Activated CD4-positive, alpha-beta memory T cell treated with anti-CD3 and anti-CD28 coated beads for 36 hours (primary cell): ENCODE data around the gene PRDM16. TPM values are rescaled to one million over a fixed set of nuclear protein-coding genes. Genes with fewer than 3 reads are reported as not detected.
"Not testable (repeated sequence)": the region's sequence is repeated elsewhere in the genome, so short reads cannot be mapped to it uniquely, and the experiment has no call there.

Experiments
- CTCF ChIA-PET: fragments of 350-600 bp; sonication (Branson Sonifier 250); formaldehyde crosslinking; loops from one replicate; lab custom pipeline; 2021; ENCODE audit warnings: antibody characterized with exemption, inconsistent platforms; lab: Charles Lee
- POLR2A ChIA-PET: fragments of 350-600 bp; sonication (Branson Sonifier 250); formaldehyde crosslinking; loops from one replicate; lab custom pipeline; 2021; ENCODE audit warnings: antibody characterized with exemption; lab: Charles Lee
- DNase-seq: peaks from one replicate; pipeline ENCODE4 v3.0.0-alpha.2; 2020
- H3K27ac Mint-ChIP-seq: one replicate; pipeline ENCODE4 v1.8.0; 2021; ENCODE audit warnings: mixed read lengths
- H3K27me3 Mint-ChIP-seq: one replicate; pipeline ENCODE4 v1.8.0; 2021; ENCODE audit warnings: mixed read lengths
- H3K36me3 Mint-ChIP-seq: one replicate; pipeline ENCODE4 v1.8.0; 2021; ENCODE audit warnings: mixed read lengths
- H3K4me1 Mint-ChIP-seq: one replicate; pipeline ENCODE4 v1.8.0; 2021; ENCODE audit warnings: low read depth, mixed read lengths
- H3K4me3 Mint-ChIP-seq: one replicate; pipeline ENCODE4 v1.8.0; 2021; ENCODE audit warnings: mild to moderate bottlenecking, mixed read lengths
- H3K9me3 Mint-ChIP-seq: one replicate; pipeline ENCODE4 v1.8.0; 2021; ENCODE audit warnings: mixed read lengths
- intact Hi-C: fragments of 100-400 bp; cut with micrococcal nuclease; formaldehyde crosslinking; loops from one replicate; pipeline ENCODE4 v1.15.1; 2023
- total RNA-seq, 2 experiments: library from RNA; stranded (reverse); gene quantifications; one replicate each; pipeline ENCODE4 v1.2.3, GENCODE V29; 2021

The PRDM16 gene
- total RNA-seq, 2 experiments from 2014 or later = not detected

DNA sequence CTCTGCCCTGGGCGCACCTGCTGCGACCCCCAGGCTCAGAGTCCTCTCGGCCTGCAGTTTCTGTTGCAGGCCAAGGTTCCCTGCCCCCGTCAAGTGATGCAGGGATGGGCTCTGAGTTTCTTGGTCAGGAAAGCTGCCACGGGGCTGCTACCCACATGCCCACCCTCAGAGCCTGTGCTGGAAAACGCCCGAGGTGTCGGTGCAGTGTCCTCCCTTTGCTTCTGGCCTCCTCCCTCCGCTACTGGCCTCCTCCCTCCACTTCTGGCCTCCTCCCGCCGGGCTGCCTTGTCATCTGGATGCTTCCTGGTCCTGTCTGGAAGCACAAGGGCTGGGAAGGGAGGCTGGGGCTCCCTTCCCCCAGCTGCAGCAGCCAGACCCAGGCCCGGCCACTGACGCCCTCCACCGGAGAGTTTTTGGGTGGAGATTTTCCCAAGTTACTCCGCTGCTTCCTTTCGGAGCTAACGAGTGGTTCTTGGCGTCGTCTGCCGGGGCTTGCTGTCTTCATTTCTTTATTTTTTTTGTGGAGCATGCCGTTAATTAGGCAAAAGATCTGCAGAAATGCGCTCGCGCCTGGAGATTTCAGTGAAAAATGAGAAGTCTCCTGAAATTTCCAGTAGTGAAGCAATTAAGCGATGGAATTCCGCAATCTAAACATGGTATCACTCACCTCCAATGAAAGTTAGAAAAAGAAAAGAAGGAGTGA, 17.4 kb downstream of the PRDM16 start:
- Mint-ChIP-seq H3K9me3 (no peaks in the 10 kb centered on the region), H3K4me1 (no peaks in the 10 kb centered on the region), H3K36me3 (no peaks in the 10 kb centered on the region), H3K4me3 (no peak overlapping the region), H3K27ac (no peak overlapping the region), H3K27me3 (peaks cover 2% of the 10 kb centered on the region)
- no peak for DNase-seq
- ChIA-PET POLR2A (no interaction called here), CTCF (no interaction called here)
- intact Hi-C loops = no loop called here

DNA sequence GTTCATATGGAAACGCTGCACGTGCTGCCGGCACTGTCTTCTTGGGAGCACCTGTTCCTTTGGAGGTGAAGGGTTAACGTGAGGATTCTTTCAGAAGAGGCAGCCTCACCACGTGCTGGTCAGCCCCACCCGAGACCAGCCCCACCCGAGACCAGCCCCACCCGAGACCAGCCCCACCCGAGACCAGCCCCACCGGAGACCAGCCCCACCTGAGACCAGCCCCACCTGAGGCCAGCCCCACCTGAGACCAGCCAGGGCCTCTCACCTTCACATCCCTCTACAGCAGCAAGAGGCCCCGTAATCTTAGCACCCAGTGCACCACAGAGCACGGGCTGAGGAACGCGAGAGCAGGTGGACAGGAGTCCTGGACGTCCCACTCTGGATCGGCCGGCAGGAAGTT, 18.0 kb downstream of the PRDM16 start:
- no peaks in the 10 kb centered on the region for H3K36me3 Mint-ChIP-seq
- ChIA-PET POLR2A (no interaction called here), CTCF (no interaction called here)
- H3K4me3 Mint-ChIP-seq = no peak overlapping the region
- H3K4me1 Mint-ChIP-seq = no peaks in the 10 kb centered on the region
- intact Hi-C loops = no loop called here
- no peak overlapping the region for H3K27ac Mint-ChIP-seq
- no peaks in the 10 kb centered on the region for H3K9me3 Mint-ChIP-seq
- no peak for DNase-seq
- H3K27me3 Mint-ChIP-seq = peaks cover 2% of the 10 kb centered on the region

GRCh38 chr1:3087946-3088668, 19.1 kb downstream of the PRDM16 start:
- DNase-seq, H3K4me1 Mint-ChIP-seq, POLR2A ChIA-PET, H3K9me3 Mint-ChIP-seq, H3K27me3 Mint-ChIP-seq, H3K36me3 Mint-ChIP-seq, CTCF ChIA-PET, H3K4me3 Mint-ChIP-seq, H3K27ac Mint-ChIP-seq, intact Hi-C loops: not testable (repeated sequence)

DNA sequence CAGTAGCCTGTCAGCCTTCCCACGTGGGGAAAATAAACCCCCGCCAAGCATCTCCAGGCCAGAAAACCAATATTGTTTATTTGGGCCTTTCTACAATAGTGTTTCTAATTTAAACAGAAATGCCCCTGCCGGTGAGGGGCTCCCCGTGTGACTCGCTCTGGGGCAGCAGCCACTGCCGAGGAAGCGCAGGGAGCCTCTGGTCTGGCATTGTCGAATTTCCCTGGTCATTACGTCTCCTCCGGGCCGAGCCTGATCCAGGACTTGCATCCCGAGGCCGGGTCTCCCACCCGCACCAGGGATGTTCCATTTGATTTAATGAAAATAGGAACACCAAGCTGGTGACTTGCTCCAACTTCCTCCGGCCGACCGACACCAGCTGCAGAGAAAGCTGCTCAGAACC, 20.5 kb downstream of the PRDM16 start:
- Mint-ChIP-seq H3K36me3 (no peaks in the 10 kb centered on the region), H3K27ac (no peak overlapping the region), H3K9me3 (no peaks in the 10 kb centered on the region), H3K27me3 (peaks cover 5% of the 10 kb centered on the region), H3K4me3 (no peak overlapping the region), H3K4me1 (no peaks in the 10 kb centered on the region)
- CTCF ChIA-PET = no interaction called here
- DNase-seq = no peak
- POLR2A ChIA-PET = no interaction called here
- intact Hi-C loops = no loop called here

- no peak for DNase-seq
- intact Hi-C loops = no loop called here
- H3K9me3 Mint-ChIP-seq = no peaks in the 10 kb centered on the region
- ChIA-PET CTCF (no interaction called here), POLR2A (no interaction called here)
- no peak overlapping the region for H3K27ac Mint-ChIP-seq
- H3K36me3 Mint-ChIP-seq = no peaks in the 10 kb centered on the region
- no peak overlapping the region for H3K4me3 Mint-ChIP-seq
- H3K4me1 Mint-ChIP-seq = no peaks in the 10 kb centered on the region
- peaks cover 5% of the 10 kb centered on the region for H3K27me3 Mint-ChIP-seq
These were observed 22.3 kb downstream of the PRDM16 start for GRCh38 chr1:3091334-3091733.

DNA sequence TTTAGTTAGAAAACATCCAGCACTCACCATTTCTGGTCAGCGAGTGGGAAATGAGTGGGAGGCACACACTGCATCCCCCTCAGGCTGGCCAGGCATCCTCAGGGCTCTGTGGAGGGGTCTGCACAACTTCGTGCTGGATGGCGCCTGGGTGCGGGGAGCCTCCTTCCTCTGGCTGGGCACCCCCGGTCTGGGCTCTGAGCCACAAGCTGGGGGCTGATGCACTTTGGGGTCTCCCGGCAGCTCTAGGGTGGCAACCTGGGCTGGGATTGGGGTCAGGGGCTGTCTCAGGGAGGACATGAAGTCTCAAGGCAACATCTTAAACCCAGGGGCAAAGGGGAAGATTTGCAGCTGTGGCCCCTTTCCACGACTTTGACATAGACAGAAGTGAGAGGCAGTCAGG, 23.5 kb downstream of the PRDM16 start:
- intact Hi-C loops = no loop called here
- CTCF ChIA-PET = no interaction called here
- no peaks in the 10 kb centered on the region for H3K36me3 Mint-ChIP-seq
- DNase-seq = no peak
- H3K4me1 Mint-ChIP-seq = no peaks in the 10 kb centered on the region
- H3K9me3 Mint-ChIP-seq = no peaks in the 10 kb centered on the region
- H3K27ac Mint-ChIP-seq = no peak overlapping the region
- POLR2A ChIA-PET = no interaction called here
- no peak overlapping the region for H3K4me3 Mint-ChIP-seq
- H3K27me3 Mint-ChIP-seq = peaks cover 8% of the 10 kb centered on the region

GRCh38 chr1:3093898-3094626, 25.1 kb downstream of the PRDM16 start:
- Mint-ChIP-seq H3K36me3 (no peaks in the 10 kb centered on the region), H3K4me3 (no peak overlapping the region), H3K27me3 (peaks cover 8% of the 10 kb centered on the region), H3K9me3 (no peaks in the 10 kb centered on the region), H3K4me1 (no peaks in the 10 kb centered on the region), H3K27ac (no peak overlapping the region)
- CTCF ChIA-PET = no interaction called here
- POLR2A ChIA-PET = no interaction called here
- intact Hi-C loops = no loop called here
- no peak for DNase-seq

DNA sequence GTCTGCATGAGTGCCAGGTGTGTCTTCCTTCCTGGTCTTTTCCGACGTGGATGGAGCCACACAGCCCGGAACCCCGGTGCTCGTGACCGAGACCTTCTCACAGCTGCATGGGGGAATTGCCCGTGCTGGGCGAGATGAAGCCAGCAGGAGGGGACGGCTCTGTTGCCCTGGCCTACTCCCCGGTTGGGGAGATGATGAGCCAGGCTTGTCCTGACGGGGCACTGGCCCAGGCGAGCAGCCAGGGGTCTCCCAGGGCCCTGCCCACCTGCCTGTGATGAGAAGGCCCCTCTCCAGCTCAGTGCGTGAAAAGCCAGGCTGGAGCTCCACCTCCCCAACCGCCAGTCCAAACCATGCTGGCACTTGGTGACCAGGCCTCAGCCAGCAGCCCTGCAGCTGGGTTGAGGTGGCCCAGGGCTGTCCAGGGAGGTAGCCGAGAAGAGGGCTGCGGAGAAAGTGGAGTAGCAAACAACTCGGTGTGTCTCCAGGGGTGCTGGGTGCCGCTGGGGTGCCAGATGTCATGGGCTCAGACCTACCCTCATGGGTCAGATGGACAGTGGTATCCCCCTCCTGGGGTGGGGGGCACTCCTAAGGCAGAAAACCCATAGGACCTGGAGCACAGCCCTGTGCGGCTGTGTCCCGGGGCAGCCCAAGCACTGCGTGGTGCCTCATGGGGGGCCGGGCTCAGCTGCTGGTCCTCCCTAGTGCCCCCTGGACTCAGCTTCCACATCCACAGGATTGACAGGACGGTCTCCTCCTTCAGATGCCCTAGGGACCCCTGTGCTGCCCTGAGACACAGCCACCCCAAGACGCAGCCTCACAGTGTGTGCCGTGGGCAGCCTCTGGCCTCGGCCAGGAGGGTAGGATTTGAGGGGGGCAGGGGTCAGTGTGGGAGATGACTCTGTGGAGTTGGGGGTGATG, 26.1 kb downstream of the PRDM16 start:
- intact Hi-C loops = no loop called here

GRCh38 chr1:3096345-3096744, 27.3 kb downstream of the PRDM16 start:
- Mint-ChIP-seq H3K4me3 (no peak overlapping the region), H3K9me3 (no peaks in the 10 kb centered on the region), H3K36me3 (no peaks in the 10 kb centered on the region), H3K27me3 (peaks cover 8% of the 10 kb centered on the region), H3K27ac (no peak overlapping the region), H3K4me1 (no peaks in the 10 kb centered on the region)
- POLR2A ChIA-PET = no interaction called here
- CTCF ChIA-PET = no interaction called here
- intact Hi-C loops = no loop called here
- no peak for DNase-seq

More for the DNA sequence above, 26.1 kb downstream of the PRDM16 start:
- Mint-ChIP-seq H3K9me3 (no peaks in the 10 kb centered on the region), H3K36me3 (no peaks in the 10 kb centered on the region), H3K4me3 (no peak overlapping the region), H3K27me3 (peaks cover 8% of the 10 kb centered on the region), H3K4me1 (no peaks in the 10 kb centered on the region), H3K27ac (no peak overlapping the region)
- no peak for DNase-seq
- POLR2A ChIA-PET = no interaction called here
- CTCF ChIA-PET = no interaction called here

GRCh38 chr1:3097231-3097630, 28.2 kb downstream of the PRDM16 start:
- no peak overlapping the region for H3K27ac Mint-ChIP-seq

GRCh38 chr1:3097861-3098260, 28.9 kb downstream of the PRDM16 start:
- H3K4me3 Mint-ChIP-seq = no peak overlapping the region
- no peaks in the 10 kb centered on the region for H3K36me3 Mint-ChIP-seq
- no peak overlapping the region for H3K27ac Mint-ChIP-seq
- CTCF ChIA-PET = no interaction called here
- no peaks in the 10 kb centered on the region for H3K4me1 Mint-ChIP-seq
- H3K27me3 Mint-ChIP-seq = peaks cover 8% of the 10 kb centered on the region
- DNase-seq = no peak
- no peaks in the 10 kb centered on the region for H3K9me3 Mint-ChIP-seq
- POLR2A ChIA-PET = no interaction called here
- intact Hi-C loops = no loop called here

More at GRCh38 chr1:3097231-3097630, 28.2 kb downstream of the PRDM16 start:
- no peak for DNase-seq
- intact Hi-C loops = no loop called here
- POLR2A ChIA-PET = no interaction called here
- Mint-ChIP-seq H3K36me3 (no peaks in the 10 kb centered on the region), H3K4me3 (no peak overlapping the region), H3K27me3 (peaks cover 8% of the 10 kb centered on the region), H3K4me1 (no peaks in the 10 kb centered on the region), H3K9me3 (no peaks in the 10 kb centered on the region)
- CTCF ChIA-PET = no interaction called here

DNA sequence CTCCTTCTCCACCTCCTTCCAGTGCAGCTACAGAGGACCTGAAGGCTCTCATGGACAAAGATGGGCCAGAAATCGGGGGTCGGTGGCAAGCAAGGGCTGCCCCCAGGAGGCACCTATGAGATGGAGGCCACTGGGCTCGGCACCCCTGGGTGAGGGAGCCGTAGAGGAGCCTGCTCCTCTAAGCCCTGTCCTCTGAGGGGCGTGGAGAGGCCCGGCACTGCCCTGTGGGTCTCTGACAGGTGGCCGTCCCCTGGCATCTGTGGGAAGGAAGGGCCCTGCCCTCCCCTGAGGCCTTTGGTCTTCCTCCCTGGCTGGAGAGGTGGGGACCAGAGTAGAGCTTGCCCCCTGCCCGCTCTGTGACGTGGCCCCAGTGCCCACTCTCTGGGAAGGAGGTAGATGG, 30.9 kb downstream of the PRDM16 start:
- H3K9me3 Mint-ChIP-seq = no peaks in the 10 kb centered on the region

More for the DNA sequence above, 30.9 kb downstream of the PRDM16 start:
- Mint-ChIP-seq H3K4me1 (no peaks in the 10 kb centered on the region), H3K27ac (no peak overlapping the region), H3K27me3 (peaks cover 4% of the 10 kb centered on the region), H3K4me3 (no peak overlapping the region), H3K36me3 (no peaks in the 10 kb centered on the region)
- intact Hi-C loops = no loop called here
- DNase-seq = no peak
- POLR2A ChIA-PET = no interaction called here
- CTCF ChIA-PET = no interaction called here
